OCI-LY1 (cell line): ENCODE results near the gene UMODL1.

ENCODE experiments used
- CTCF ChIP-seq: fragments of 200-600 bp; sonication (generic), shearing (Covaris generic); IDR thresholded peaks from 2 replicates; pipeline ENCODE4 v1.5.1; 2017; ENCODE audit warnings: mild to moderate bottlenecking, antibody characterized with exemption, low read length, moderate library complexity, mixed read lengths
- EZH2 ChIP-seq: fragments of 200-600 bp; sonication (generic), shearing (Covaris generic); IDR thresholded peaks from 2 replicates; pipeline ENCODE4 v1.8.0; 2017; ENCODE audit warnings: borderline replicate concordance, mixed run types, mild to moderate bottlenecking, antibody characterized with exemption, low read length, moderate library complexity, mixed read lengths

GRCh38 chr21:42176859-42177258 is 105.7 kb downstream of the UMODL1 start:
- TF ChIP-seq EZH2, result no peak
- no peak for TF ChIP-seq CTCF
